Right kidney (tissue), 1 donor: Measurements from ENCODE around the gene METAP2.
A peak's percentile ranks its signal among the peaks of the same experiment; 100 is the strongest.

Experiments used
- DNase-seq: peaks from one replicate; pipeline ENCODE4 v3.0.0-alpha.2; 2016

Gene METAP2

GRCh38 chr12:95548539-95549391 lies 74.8 kb downstream of the METAP2 start:
- DNase-seq = peak; percentile 76

DNA sequence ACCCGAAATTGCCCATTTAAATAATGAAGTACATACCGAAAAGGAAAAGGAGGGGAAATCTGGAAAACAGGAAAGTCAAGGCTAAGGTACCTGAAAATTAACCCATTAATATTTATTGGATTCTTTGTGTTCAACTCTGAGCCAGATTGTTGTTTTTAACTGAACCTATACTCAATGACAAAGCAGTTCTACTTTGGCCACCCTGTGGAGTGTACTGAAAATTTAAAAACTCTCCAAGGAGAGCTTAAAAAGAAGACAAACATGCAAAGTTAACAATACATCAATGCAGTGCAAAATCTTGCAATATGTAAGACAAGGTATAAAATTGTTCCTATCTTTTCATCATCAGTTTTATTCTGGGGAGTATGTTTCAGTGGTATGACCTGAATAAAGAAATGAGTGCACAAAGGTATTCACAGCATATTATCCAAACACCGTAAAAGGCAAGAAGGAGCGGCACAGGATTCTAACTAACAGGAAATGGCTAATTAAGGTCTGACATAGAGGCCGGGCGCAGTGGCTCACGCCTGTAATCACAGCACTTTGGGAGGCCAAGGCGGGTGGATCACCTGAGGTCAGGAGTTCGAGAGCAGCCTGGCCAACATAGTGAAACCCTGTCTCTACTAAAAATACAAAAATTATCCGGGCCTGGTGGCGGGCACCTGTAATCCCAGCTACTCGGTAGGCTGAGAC lies 75.6 kb downstream of the METAP2 start:
- DNase-seq = no peak

DNA sequence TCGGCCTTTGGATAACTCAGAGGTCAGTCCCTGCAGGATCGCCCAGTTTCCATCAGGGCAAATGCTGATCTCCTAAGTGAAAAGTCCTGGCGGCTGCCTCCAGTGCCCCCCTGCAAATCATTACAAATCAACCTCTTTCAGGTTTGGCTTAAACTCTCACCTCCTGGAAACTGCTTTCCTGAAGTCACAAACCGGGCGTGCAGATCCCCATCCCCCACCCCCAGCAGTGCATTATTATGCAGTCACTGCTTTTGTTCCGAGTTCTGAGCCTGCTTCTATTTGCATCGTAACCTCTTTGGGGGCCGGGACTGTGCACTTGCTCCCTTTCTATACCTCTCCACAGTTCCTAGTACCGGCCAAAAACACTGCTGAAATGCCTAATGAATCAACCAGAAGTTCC lies 77.4 kb downstream of the METAP2 start, which contains the start of gene USP44:
TSS of gene USP44 (minus strand) at position 172 of the 400 bp plus-strand sequence. CDS start 17,220 bp downstream, outside the sequence.
- DNase-seq = peak; percentile 44

GRCh38 chr12:95551913-95552516 lies 78.1 kb downstream of the METAP2 start:
- DNase-seq = no peak

DNA sequence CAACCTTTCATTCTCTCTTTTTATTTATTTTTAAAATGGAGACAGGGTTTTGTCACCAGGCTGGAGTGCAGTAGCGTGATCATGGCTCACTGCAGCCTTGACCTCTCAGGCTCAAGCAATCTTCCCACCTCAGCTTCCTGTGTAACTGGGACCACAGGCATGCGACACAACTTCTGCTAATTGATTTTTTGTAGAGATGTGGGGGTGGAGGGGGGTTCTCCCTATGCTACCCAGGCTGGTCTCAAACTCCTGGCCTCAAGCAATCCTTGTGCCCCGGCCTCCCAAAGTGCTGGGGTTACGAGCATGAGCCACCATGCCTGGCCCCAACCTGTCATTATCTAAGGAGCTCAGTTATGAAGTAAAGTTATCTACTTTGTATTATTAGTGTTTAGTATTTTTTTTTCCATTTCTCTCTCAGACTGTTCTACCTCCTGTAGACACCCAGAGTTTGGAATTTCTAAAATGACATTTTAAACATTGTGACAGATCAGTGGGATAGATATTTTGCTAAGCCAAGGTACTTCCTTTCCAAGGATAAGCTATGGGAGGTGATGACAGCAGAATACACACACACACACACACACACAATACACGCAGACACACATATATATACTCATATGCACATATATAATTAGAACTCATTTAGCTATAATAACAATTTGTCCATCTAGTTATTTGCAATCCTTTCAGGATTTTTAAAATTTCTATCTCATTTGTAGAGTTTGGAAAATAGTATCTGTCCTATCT lies 79.4 kb downstream of the METAP2 start:
- no peak for DNase-seq

GRCh38 chr12:95554532-95555071 lies 80.7 kb downstream of the METAP2 start:
- DNase-seq = no peak

DNA sequence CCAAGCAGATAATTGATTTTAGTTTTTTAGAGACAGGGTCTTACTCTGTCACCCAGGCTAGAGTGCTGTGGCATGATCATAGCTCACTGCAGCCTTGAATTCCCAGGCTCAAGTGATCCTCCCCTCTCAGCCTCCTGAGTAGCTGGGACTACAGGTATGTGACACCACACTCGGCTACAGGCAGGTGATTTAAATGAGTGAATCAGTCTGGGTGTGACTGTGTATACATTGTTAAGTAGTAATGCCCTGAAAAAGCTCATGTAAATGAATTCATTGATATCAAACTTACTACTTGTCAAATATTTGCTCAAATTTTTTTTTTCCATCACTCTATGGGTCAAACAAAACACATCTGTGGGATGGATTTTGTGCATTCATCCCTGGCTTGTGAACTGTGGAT lies 83.7 kb downstream of the METAP2 start:
- no peak for DNase-seq
